Astrocyte of the cerebellum (primary cell): ENCODE measurements around the gene JAZF1.

ENCODE experiments used
- DNase-seq: peaks from one replicate; pipeline ENCODE4 v3.0.0-alpha.2; 2011; ENCODE audit warnings: low read depth
- H3K4me3 ChIP-seq: 2 replicates; pipeline ENCODE4 v1.5.1; 2011; ENCODE audit warnings: mild to moderate bottlenecking, low read depth, low read length, moderate library complexity
- in situ Hi-C: cut with HindIII; loops from 2 replicates; pipeline ENCODE4 v1.10.0; 2017; ENCODE audit warnings: low sequenced_read_pairs
- TF ChIP-seq, protein P1 (sequence below): IDR thresholded peaks from 2 replicates; pipeline ENCODE4 v1.5.1; 2012; ENCODE audit warnings: low read length, low read depth, moderate library complexity, mild to moderate bottlenecking; ENCODE audit errors: missing control alignments

JAZF1 gene

DNA sequence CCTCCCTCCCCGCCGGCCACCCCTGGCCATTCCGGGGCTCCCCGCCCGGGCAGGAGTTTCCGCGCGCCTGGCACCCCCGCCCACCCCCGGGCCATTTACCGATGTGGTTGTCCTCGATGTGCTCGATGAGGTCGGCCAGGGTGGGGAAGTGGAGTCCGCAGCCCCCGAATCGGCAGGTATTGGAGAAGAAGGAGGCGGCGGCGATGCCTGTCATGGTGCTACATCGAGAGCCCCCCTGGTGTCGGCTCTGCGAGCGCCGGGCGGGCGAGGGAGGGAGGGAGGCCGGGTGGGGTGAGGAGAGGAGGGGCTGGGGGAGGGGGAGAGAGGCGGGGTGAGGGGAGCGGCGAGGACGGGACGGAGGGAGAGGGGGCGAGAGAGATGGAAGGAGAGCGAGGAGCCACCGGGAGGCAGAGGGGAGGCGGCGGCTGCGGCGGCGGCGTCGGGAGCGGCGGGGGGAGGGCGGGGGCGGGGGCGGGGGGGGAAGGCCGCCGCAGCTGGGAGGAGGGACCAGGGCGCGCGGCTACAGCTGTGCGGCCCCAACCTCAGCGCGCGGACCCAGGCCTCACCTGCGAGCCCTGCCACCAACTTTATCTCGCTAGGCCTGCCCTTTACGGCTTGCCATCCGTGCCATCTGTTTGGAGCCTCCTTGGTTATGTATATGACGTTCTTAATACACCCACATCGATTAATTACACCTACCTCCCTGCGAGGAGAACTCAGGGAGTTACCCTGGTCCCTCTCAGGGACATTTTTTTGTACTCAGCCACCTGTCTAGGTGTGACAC is at the start of gene JAZF1:
Gene JAZF1, minus strand, starts transcription at position 432 of the 784 bp plus-strand sequence.
- TF ChIP-seq, protein P1, sequence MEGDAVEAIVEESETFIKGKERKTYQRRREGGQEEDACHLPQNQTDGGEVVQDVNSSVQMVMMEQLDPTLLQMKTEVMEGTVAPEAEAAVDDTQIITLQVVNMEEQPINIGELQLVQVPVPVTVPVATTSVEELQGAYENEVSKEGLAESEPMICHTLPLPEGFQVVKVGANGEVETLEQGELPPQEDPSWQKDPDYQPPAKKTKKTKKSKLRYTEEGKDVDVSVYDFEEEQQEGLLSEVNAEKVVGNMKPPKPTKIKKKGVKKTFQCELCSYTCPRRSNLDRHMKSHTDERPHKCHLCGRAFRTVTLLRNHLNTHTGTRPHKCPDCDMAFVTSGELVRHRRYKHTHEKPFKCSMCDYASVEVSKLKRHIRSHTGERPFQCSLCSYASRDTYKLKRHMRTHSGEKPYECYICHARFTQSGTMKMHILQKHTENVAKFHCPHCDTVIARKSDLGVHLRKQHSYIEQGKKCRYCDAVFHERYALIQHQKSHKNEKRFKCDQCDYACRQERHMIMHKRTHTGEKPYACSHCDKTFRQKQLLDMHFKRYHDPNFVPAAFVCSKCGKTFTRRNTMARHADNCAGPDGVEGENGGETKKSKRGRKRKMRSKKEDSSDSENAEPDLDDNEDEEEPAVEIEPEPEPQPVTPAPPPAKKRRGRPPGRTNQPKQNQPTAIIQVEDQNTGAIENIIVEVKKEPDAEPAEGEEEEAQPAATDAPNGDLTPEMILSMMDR, result no peak
- H3K4me3 ChIP-seq, result peak within 1 kb of the TSS; percentile 68
- no peak for DNase-seq
- in situ Hi-C loops, result no loop called here

DNA sequence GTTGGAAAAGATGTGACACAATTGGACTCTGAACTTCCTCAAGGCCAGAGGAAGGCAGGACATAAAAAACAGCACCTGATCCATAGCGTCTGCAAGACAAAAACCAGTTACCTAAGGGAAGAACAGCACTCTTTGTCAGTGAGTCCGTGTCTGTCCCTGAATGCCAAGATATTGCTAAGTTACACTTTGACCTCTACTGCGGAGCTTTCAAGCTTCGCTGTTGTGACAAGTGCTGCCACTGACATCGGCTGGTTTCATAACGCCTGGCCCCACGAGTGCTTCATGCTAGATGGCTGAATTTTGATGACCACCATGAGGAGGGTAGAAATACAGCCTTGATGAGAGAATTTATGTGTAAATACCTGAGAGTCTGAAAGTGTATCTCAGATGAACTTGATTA is 49.7 kb upstream of the JAZF1 start:
- no peak for DNase-seq
- in situ Hi-C loops, result no loop called here
- no peak overlapping the region for H3K4me3 ChIP-seq
- TF ChIP-seq, protein P1, result no peak

DNA sequence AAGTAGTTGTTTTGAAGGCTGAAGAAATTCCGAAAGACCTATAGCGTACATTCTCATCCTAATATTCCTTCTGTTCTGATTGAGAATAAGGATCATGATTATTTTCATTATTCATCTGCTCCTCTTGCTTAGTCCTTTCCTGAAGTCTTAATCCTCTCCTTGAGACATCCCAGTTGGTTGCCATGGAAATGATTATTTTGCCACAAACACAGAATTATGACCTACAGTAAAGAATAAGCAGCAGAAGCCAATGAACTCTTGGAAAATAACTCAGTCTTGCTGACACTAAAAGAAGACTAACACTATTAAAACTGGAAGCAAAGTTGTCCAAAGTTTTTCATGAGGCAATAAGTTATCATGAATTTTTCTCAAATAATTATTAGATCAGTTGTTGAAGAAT is 47.8 kb upstream of the JAZF1 start:
- no peak for DNase-seq
- H3K4me3 ChIP-seq, result no peak overlapping the region
- in situ Hi-C loops, result no loop called here
- TF ChIP-seq, protein P1, result no peak

DNA sequence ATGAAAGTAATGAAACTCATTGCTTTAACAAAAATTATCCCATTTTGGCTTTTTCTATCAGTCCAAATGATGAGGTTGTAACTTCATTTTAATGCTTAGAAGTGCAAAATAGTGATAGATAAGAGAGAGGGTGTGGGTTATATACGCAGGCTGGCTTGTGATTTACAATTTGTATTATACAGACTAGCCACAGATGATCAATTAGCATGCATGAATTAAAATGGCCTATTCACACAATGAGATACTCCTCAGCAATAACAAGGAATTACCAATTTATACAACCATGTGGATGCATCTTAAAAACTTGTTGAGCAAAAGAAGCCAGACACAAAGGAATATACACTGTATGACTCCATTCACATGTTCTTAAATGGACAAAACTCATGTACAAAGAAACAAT is 45.4 kb upstream of the JAZF1 start:
- DNase-seq, result no peak
- H3K4me3 ChIP-seq, result no peak overlapping the region
- in situ Hi-C loops, result no loop called here
- TF ChIP-seq, protein P1, result no peak

DNA sequence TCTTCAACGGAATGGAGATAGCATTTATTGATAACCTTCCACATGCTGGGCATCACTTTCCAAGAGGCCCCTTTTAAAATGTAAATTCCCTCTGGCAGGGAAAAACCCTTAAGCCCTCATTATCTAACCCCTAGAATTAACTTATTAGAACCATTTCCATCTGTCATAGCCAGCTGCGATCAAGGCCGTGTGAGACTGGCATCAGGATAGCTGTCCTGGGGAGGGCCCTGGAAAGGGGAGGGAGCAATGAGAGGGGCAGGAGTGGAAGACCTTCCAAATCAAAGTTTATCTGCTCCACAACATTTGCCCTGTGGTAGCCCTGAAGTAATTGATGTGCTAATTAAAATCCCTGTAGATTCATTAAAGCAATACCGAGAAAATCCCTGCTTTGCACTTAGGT is 45.0 kb upstream of the JAZF1 start:
- in situ Hi-C loops, result no loop called here
- DNase-seq, result no peak
- no peak overlapping the region for H3K4me3 ChIP-seq
- TF ChIP-seq, protein P1, result no peak

DNA sequence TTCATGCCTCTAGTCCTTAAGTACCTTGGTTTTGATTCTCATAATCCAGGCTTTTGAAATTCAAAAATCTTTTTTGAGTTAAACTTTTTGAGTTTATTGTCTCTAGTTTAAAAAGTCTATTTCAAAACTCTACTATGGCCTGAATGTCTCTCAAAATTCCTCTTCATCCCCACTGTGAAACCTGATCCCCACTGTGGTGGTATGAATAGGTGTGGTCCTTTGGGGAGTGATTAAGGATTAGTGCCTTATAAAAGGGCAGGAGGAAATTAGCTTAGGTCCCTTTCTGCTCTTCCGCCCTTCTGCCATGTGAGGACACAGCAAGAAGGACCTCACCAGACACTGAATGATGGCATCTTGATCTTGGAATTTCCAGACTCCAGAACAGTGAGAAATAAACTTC is 44.1 kb upstream of the JAZF1 start:
- TF ChIP-seq, protein P1, result no peak
- DNase-seq, result no peak
- in situ Hi-C loops, result no loop called here
- no peak overlapping the region for H3K4me3 ChIP-seq
